ENCODE measurements around the gene CABS1.
A peak's percentile ranks its signal among the peaks of the same experiment; 100 is the strongest.

The CABS1 gene

DNA sequence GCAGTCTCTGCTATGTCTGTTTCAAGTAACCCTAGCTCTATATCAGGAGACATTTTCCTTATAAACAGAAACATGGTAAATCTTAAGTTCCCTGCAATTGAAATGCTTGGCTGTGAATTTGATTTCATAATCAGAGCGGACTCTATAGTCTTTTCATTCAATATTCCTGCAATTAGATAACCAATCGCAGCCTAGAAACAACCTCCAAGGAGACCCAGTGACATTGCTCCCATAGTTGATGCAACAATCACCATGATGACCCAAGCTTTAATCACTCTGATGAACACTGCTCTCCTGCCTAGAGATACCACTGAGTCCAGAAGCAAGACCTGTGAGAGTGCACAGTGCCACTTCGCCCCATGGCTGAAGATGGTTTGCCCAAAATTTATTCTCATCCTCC lies at the start of gene CABS1:
Gene CABS1, plus strand, starts transcription at position 301 of the 400 bp plus-strand sequence. Its CDS starts 59 bp downstream, at position 360.
- TF ChIP-seq, protein P1, sequence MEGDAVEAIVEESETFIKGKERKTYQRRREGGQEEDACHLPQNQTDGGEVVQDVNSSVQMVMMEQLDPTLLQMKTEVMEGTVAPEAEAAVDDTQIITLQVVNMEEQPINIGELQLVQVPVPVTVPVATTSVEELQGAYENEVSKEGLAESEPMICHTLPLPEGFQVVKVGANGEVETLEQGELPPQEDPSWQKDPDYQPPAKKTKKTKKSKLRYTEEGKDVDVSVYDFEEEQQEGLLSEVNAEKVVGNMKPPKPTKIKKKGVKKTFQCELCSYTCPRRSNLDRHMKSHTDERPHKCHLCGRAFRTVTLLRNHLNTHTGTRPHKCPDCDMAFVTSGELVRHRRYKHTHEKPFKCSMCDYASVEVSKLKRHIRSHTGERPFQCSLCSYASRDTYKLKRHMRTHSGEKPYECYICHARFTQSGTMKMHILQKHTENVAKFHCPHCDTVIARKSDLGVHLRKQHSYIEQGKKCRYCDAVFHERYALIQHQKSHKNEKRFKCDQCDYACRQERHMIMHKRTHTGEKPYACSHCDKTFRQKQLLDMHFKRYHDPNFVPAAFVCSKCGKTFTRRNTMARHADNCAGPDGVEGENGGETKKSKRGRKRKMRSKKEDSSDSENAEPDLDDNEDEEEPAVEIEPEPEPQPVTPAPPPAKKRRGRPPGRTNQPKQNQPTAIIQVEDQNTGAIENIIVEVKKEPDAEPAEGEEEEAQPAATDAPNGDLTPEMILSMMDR (conservative IDR thresholded peaks at IDR 0.05) = no peak
- no peak within 1 kb of the TSS for H3K27ac ChIP-seq

DNA sequence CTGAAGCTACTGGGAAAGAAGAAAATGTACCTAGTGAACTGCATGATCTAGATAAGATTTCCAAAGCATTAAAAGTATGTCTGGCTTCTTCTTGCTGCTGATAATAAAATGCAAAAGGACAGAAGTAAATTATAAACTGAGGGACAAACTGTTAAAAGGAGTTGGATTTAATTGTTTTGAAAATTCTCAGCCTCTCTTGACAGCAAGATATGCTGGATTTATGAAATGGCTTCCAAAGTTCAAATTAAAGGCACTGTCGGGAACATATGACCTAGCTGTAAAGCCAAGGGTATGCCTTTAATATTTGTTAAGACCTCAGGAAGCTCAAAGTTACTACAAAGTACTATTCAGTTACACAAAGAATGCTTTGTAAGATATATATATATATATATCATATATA lies 46.1 kb upstream of the CABS1 start:
- 0 out of 2 replicates have a peak overlapping the region, but pooled peaks have one; percentile 6 for H3K27ac ChIP-seq
- TF ChIP-seq, protein P1 (conservative IDR thresholded peaks at IDR 0.05) = no peak

DNA sequence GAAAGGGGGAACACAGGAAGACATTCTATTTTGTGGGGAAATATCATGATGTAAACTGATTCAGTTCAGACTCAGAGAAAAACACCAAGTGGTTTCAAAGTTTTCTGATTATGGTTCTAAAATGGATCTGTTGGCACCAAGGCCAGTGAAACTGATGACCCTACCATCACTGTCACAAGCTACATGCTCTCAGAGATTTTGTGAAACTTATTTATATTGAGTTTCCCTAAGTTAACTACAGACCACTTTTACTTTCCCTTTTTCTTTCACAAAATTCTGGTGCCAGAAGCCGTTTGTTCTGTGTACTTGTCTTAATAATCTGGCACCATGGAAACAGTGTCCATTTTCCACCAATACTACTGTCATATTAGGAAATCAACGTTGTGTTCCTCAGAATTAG lies 43.4 kb upstream of the CABS1 start:
- no peak overlapping the region for H3K27ac ChIP-seq

DNA sequence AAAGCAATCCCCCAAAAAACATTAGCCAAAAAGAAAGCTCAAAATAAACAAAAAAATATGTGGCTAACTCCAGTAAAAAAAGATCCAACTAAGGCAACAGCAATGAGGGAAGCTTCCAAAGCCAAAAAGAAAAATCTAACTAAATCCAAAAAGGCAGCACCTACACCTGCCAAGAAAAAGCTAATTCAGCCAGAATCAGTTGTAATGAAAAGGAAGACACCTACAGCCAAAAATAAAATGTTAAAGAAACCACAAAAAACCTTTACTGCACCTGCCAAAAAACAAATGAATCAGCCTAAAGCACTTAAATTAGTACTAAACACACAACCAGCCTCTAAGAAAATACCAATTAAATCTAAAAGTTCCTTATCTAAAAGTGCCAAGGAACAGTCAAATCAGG lies 37.2 kb upstream of the CABS1 start:
- TF ChIP-seq, protein P1 (conservative IDR thresholded peaks at IDR 0.05) = no peak

More for the DNA sequence above, 43.4 kb upstream of the CABS1 start:
- TF ChIP-seq, protein P1 (conservative IDR thresholded peaks at IDR 0.05) = no peak

DNA sequence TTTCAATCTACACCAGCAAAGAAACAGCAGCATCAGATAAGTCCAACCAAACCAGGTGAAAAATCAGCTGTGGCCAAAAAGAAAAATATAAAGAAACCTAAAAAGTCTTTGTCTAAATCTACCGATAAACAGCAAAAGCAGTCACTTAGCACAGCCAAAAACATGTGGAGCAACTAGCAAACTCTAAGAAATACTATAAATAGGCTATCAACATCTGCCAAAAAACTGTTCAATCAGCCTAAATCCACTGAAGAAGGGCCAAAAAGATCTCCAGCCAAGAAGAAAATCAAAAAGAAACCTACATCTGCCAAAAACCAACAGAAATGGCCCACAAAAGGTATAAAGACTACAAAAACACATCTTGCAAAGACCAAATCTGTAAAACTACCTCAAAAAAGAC lies 36.7 kb upstream of the CABS1 start:
- TF ChIP-seq, protein P1 (conservative IDR thresholded peaks at IDR 0.05) = no peak
- no peak overlapping the region for H3K27ac ChIP-seq

More for the DNA sequence above, 37.2 kb upstream of the CABS1 start:
- no peak overlapping the region for H3K27ac ChIP-seq

DNA sequence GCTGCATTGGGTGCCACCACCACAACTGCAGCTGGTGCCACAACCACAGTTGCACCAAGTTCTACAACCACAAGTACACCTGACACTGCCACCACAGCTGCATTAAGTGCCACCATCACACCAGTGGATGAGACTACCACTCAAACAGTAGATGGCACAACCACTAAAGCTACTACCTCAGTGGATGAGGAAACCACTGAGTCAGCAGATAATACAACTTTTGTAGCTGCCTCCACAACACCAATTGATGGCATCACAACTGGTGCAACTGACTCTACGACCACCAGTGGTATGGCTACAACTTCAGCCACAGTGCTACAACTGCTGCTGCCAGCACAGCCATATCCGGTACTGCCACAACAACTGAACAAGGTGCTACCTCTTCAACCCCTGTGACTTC lies 35.1 kb upstream of the CABS1 start:
- H3K27ac ChIP-seq = no peak overlapping the region
- TF ChIP-seq, protein P1 (conservative IDR thresholded peaks at IDR 0.05) = no peak

DNA sequence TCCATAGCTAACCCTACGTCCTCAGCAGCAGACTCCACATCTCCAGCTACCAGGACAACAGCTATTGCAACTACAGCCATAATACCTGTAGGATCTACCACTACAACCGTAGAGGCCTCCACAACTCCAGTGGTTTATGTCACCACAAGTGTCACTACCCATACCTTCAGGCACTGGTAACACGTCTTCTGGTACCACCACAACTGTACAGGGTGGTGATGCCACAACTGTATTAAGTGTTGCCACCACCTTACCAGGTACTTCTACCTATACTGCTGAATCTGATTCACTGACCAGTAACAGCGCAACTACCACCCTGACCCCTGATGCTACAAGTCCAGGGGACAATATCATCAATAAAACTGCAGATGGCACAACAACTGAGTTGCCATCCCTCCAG lies 34.6 kb upstream of the CABS1 start:
- H3K27ac ChIP-seq = no peak overlapping the region
- TF ChIP-seq, protein P1 (conservative IDR thresholded peaks at IDR 0.05) = no peak
